HG03342 (cell line): ENCODE measurements around the gene PA2G4.
"Not testable (repeated sequence)": the region's sequence is repeated elsewhere in the genome, so short reads cannot be mapped to it uniquely, and the experiment has no call there.

Source experiments
- ATAC-seq: cut with Tn5 transposase; IDR thresholded peaks from one replicate; pipeline ENCODE4 v1.9.1; 2021; ENCODE audit warnings: mild to moderate bottlenecking, moderate library complexity; ENCODE audit not compliant: unreplicated experiment

The PA2G4 gene

GRCh38 chr12:56104109-56104814, at the start of gene PA2G4:
TSS of gene PA2G4 (plus strand) at chr12:56104559. CDS start at chr12:56104738, 179 bp downstream.
- peak; percentile 94 for ATAC-seq

GRCh38 chr12:56059964-56060363, 44.4 kb upstream of the PA2G4 start:
- ATAC-seq: not testable (repeated sequence)

DNA sequence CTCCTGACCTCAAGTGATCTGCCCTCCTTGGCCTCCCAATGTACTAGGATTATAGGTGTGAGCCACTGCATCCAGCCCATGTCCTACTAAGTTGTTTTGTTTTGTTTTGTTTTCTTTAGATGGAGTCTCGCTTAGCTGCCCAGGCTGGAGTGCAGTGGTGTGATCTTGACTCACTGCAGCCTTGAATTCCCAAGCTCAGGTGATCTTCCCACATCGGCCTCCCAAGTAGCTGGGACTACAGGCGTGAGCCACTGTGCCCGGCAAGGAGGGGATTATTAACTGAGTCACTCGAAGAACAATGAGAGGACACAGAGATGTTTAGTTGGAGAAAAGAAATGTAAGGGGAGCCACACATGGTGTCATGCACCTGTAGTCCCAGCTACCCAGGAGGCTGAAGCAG, 42.4 kb upstream of the PA2G4 start:
- no peak for ATAC-seq

DNA sequence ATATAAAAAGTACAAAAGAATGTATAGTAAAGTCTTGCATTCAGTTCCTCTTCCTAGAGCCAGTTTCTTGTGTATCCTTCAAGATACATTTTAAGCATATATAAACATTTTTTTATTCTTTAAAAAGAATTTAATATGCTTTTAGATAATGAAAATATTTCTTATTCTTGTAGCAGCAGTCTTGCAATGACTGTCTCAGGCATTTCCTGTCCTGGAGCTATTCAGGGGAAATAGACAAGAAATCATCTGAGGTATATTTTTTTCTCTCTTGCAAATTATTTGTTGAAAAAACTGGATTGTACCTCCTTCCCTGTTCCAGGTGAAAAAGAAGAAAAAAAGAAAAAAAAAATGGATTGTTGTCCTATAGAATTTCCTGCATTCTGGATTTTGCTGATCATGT, 41.4 kb upstream of the PA2G4 start:
- no peak for ATAC-seq

GRCh38 chr12:56071648-56072047, 32.7 kb upstream of the PA2G4 start:
- ATAC-seq: no peak

DNA sequence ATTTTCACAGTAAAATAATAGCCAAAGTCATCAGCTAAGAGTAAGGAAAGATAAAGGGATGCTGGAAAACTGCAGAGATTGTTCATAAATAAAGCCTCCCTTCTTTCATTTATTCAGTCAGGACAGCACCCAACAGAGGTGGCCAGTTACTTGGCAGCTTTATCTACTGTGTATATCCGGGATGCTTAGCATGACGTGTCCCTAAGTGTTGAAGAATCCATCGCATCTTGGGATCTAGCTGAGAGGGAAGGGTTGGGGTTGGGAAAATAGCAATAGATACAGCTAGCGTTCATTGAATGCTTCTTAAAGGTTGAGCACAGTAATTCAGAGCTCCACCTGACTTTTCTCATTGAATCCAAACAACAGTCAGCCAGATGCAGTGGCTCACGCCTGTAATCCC, 30.0 kb upstream of the PA2G4 start:
- no peak for ATAC-seq

DNA sequence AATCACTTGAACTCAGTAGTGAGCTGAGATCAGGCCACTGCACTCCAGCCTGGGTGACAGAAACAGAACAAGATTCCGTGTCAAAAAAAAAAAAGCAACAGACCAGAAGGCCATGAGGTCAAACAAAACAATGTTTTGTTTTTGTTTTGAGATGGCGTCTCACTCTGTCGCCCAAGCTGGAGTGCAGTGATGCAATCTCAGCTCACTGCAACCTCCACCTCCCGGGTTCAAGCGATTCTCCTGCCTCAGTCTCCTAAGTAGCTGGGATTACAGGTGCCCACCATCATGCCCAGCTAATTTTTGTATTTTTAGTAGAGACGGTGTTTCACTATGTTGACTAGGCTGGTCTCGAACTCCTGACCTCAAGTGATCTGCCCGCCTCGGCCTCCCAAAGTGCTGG, 26.4 kb upstream of the PA2G4 start:
- ATAC-seq: not testable (repeated sequence)

GRCh38 chr12:56078427-56078826, 25.9 kb upstream of the PA2G4 start:
- ATAC-seq: no peak

DNA sequence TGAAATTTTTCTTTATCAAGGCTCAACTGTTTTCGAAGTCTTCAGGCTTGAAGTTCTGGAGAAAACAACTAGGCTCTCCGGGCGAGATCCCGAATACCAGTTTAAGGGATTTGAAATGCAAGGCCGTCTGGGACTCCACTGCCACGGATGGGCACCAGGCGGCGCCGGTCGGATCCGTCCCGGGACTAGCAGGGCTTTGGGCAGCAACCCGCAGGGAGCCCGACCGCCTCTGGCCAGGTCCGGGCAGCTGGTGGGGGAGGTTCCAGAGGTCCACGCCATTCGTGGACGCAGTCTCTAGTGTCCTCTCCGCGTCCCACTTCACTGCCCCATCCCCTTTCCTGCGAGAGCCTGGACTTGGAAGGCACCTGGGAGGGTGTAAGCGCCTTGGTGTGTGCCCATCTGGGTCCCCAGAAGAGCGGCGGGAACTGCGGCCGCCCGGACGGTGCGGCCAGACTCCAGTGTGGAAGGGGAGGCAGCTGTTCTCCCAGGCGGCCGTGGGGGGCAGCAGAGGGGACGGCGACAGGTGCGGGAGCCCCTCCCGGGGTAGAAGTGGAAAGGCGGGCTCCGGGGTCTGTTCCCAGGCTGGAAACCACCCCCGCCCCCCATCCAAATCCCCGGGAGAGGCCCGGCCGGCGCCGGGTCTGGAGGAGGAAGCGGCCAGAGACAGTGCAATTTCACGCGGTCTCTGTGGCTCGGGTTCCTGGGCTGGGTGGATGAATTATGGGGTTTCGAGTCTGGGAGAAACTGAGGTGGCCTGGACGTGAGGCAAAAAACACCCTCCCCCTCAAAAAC, 25.2 kb upstream of the PA2G4 start:
- ATAC-seq: no peak

- ATAC-seq: no peak
Observed at GRCh38 chr12:56079723-56080555, 24.4 kb upstream of the PA2G4 start, which contains the start of gene ERBB3. TSS of gene ERBB3 (plus strand) at chr12:56080165. CDS start at chr12:56080301, 136 bp downstream.

GRCh38 chr12:56080556-56081138, 23.7 kb upstream of the PA2G4 start:
- ATAC-seq: no peak

- no peak for ATAC-seq
Observed at GRCh38 chr12:56081393-56082347, 22.7 kb upstream of the PA2G4 start.

- ATAC-seq: no peak
Observed at GRCh38 chr12:56082382-56082781, 22.0 kb upstream of the PA2G4 start.

GRCh38 chr12:56082967-56083366, 21.4 kb upstream of the PA2G4 start:
- no peak for ATAC-seq

DNA sequence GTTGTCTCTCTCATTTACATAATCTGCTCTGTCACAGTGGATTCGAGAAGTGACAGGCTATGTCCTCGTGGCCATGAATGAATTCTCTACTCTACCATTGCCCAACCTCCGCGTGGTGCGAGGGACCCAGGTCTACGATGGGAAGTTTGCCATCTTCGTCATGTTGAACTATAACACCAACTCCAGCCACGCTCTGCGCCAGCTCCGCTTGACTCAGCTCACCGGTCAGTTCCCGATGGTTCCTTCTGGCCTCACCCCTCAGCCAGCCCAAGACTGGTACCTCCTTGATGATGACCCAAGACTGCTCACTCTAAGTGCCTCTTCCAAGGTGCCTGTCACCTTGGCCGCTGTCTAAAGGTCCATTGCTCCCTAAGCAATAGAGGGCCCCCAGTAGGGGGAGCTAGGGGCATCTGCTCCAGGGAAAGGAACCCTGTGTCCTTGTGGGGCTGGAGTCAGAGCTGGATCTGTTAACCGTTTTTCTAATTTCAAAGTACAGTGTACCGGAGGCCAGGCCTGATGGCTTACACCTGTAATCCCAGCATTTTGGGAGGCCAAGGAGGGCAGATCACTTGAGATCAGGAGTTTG, 19.3 kb upstream of the PA2G4 start:
- ATAC-seq: no peak

DNA sequence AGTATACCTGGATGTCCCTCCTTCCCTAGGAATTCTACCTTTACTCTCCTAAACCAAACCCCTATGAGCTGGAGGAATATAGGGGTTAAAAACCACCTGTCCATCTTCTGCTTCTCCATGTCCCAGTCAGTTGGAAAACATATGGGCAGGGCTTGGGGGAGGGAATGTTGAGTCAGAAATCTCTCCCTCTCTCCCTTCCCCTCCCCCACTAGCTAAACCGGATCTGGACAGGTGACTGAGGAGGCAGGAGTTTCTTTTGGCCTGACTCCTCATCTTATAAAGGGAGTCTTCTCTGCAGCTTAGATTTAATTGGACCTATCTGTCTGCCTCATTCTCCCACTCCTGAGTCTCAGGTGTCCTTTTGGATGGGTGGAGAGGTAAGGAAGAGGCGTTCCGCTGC, 18.3 kb upstream of the PA2G4 start:
- no peak for ATAC-seq

- ATAC-seq: no peak
Observed at GRCh38 chr12:56086608-56087007, 17.8 kb upstream of the PA2G4 start.

DNA sequence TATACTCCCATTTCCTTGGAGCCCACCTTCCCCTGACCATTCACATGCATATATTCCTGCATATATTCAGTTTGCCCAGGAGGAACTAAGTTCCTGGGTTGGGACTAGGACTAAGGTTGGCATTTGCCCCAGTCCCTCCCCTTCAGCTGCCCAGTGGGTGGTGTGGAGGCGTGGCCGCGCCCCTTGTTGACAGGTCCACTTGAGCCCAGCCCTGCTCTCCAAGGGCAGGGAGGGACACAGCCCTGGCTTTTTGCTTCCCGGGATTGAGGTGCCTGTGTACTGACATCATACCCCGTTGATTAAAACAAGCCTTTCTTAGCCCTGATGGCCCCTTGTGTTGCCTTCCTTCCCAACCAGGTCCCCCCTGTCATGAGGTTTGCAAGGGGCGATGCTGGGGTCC, 17.1 kb upstream of the PA2G4 start:
- no peak for ATAC-seq

DNA sequence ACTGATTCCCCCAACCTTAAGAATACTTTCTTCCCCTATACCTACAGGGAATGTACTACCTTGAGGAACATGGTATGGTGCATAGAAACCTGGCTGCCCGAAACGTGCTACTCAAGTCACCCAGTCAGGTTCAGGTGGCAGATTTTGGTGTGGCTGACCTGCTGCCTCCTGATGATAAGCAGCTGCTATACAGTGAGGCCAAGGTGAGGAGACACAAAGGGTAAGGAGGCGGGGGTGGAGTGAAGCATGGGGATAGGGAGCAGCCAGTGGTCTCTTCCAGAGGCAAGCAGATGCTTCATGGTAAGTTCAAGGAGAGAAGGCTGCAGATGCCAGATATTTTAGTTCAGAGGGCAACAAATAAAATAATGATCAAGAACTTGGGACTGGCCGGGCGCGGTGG, 6.6 kb upstream of the PA2G4 start:
- no peak for ATAC-seq

DNA sequence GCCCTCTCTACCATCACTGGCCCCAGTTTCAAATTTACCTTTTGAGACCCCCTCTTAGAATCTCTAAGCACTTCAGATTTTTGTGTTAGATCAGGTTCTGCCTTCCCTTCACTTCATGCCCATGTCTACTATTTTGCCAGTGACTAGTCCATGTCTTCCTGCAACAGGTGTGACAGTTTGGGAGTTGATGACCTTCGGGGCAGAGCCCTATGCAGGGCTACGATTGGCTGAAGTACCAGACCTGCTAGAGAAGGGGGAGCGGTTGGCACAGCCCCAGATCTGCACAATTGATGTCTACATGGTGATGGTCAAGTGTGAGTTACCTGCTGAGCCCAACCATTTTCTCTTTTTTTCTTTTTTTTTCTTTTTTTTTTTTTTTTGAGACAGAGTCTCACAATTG, 5.8 kb upstream of the PA2G4 start:
- no peak for ATAC-seq
